ENCODE data around the gene ADK.
A peak's percentile ranks its signal among the peaks of the same experiment; 100 is the strongest.

Gene ADK

GRCh38 chr10:74640134-74640921 lies 489.3 kb downstream of the ADK start:
- Histone ChIP-seq H3K9ac (ENCODE audit: low read depth, low read length) (peak overlapping the region; percentile 15; the same call in 1 of the 2 replicates), H3K4me1 (ENCODE audit: control insufficient read depth, insufficient read depth, low read length) (peaks cover 10% of the 10 kb centered on the region), H3K9me3 (ENCODE audit: control insufficient read depth, insufficient read depth, low read length) (0 out of 2 replicates have a peak, but pooled peaks cover 3% of the 10 kb centered on the region), H3K36me3 (ENCODE audit: control insufficient read depth, insufficient read depth, low read length) (no peaks in the 10 kb centered on the region), H3K27ac (ENCODE audit: low read depth, low read length) (peak overlapping the region; percentile 64), H3K27me3 (ENCODE audit: control insufficient read depth, insufficient read depth, low read length) (no peaks in the 10 kb centered on the region), H3K4me3 (ENCODE audit: low read depth, low read length) (no peak overlapping the region)

- peaks cover 23% of the 10 kb centered on the region for H3K4me1 ChIP-seq (ENCODE audit: control insufficient read depth, insufficient read depth, low read length)
- H3K27me3 ChIP-seq (ENCODE audit: control insufficient read depth, insufficient read depth, low read length): no peaks in the 10 kb centered on the region
- H3K9me3 ChIP-seq (ENCODE audit: control insufficient read depth, insufficient read depth, low read length): 0 out of 2 replicates have a peak, but pooled peaks cover 3% of the 10 kb centered on the region
- H3K4me3 ChIP-seq (ENCODE audit: low read depth, low read length): no peak overlapping the region
- H3K9ac ChIP-seq (ENCODE audit: low read depth, low read length): no peak overlapping the region
- no peak overlapping the region for H3K27ac ChIP-seq (ENCODE audit: low read depth, low read length)
- no peaks in the 10 kb centered on the region for H3K36me3 ChIP-seq (ENCODE audit: control insufficient read depth, insufficient read depth, low read length)
Observed at GRCh38 chr10:74641659-74642058, 490.6 kb downstream of the ADK start.

GRCh38 chr10:74642901-74643595 lies 492.0 kb downstream of the ADK start:
- 0 out of 2 replicates have a peak, but pooled peaks cover 3% of the 10 kb centered on the region for H3K9me3 ChIP-seq (ENCODE audit: control insufficient read depth, insufficient read depth, low read length)
- no peaks in the 10 kb centered on the region for H3K27me3 ChIP-seq (ENCODE audit: control insufficient read depth, insufficient read depth, low read length)
- H3K36me3 ChIP-seq (ENCODE audit: control insufficient read depth, insufficient read depth, low read length): no peaks in the 10 kb centered on the region
- no peak overlapping the region for H3K27ac ChIP-seq (ENCODE audit: low read depth, low read length)
- no peak overlapping the region for H3K4me3 ChIP-seq (ENCODE audit: low read depth, low read length)
- no peak overlapping the region for H3K9ac ChIP-seq (ENCODE audit: low read depth, low read length)
- peaks cover 23% of the 10 kb centered on the region for H3K4me1 ChIP-seq (ENCODE audit: control insufficient read depth, insufficient read depth, low read length)

- H3K9me3 ChIP-seq (ENCODE audit: control insufficient read depth, insufficient read depth, low read length): 0 out of 2 replicates have a peak, but pooled peaks cover 3% of the 10 kb centered on the region
- no peak overlapping the region for H3K9ac ChIP-seq (ENCODE audit: low read depth, low read length)
- no peak overlapping the region for H3K4me3 ChIP-seq (ENCODE audit: low read depth, low read length)
- H3K27me3 ChIP-seq (ENCODE audit: control insufficient read depth, insufficient read depth, low read length): no peaks in the 10 kb centered on the region
- H3K27ac ChIP-seq (ENCODE audit: low read depth, low read length): no peak overlapping the region
- peaks cover 23% of the 10 kb centered on the region for H3K4me1 ChIP-seq (ENCODE audit: control insufficient read depth, insufficient read depth, low read length)
- no peaks in the 10 kb centered on the region for H3K36me3 ChIP-seq (ENCODE audit: control insufficient read depth, insufficient read depth, low read length)
Observed at GRCh38 chr10:74643596-74643975, 492.6 kb downstream of the ADK start.

- no peak overlapping the region for H3K4me3 ChIP-seq (ENCODE audit: low read depth, low read length)
- H3K4me1 ChIP-seq (ENCODE audit: control insufficient read depth, insufficient read depth, low read length): peaks cover 23% of the 10 kb centered on the region
- H3K27me3 ChIP-seq (ENCODE audit: control insufficient read depth, insufficient read depth, low read length): no peaks in the 10 kb centered on the region
- no peak overlapping the region for H3K9ac ChIP-seq (ENCODE audit: low read depth, low read length)
- H3K9me3 ChIP-seq (ENCODE audit: control insufficient read depth, insufficient read depth, low read length): 0 out of 2 replicates have a peak, but pooled peaks cover 3% of the 10 kb centered on the region
- H3K36me3 ChIP-seq (ENCODE audit: control insufficient read depth, insufficient read depth, low read length): no peaks in the 10 kb centered on the region
- no peak overlapping the region for H3K27ac ChIP-seq (ENCODE audit: low read depth, low read length)
Observed at GRCh38 chr10:74644738-74645137, 493.7 kb downstream of the ADK start.

GRCh38 chr10:74645692-74646091 lies 494.7 kb downstream of the ADK start:
- Histone ChIP-seq H3K9me3 (ENCODE audit: control insufficient read depth, insufficient read depth, low read length) (0 out of 2 replicates have a peak, but pooled peaks cover 3% of the 10 kb centered on the region), H3K4me3 (ENCODE audit: low read depth, low read length) (no peak overlapping the region), H3K27ac (ENCODE audit: low read depth, low read length) (no peak overlapping the region), H3K9ac (ENCODE audit: low read depth, low read length) (no peak overlapping the region), H3K36me3 (ENCODE audit: control insufficient read depth, insufficient read depth, low read length) (no peaks in the 10 kb centered on the region), H3K4me1 (ENCODE audit: control insufficient read depth, insufficient read depth, low read length) (peaks cover 13% of the 10 kb centered on the region), H3K27me3 (ENCODE audit: control insufficient read depth, insufficient read depth, low read length) (no peaks in the 10 kb centered on the region)

- Histone ChIP-seq H3K4me3 (ENCODE audit: low read depth, low read length) (no peak overlapping the region), H3K9me3 (ENCODE audit: control insufficient read depth, insufficient read depth, low read length) (no peaks in the 10 kb centered on the region), H3K27me3 (ENCODE audit: control insufficient read depth, insufficient read depth, low read length) (no peaks in the 10 kb centered on the region), H3K36me3 (ENCODE audit: control insufficient read depth, insufficient read depth, low read length) (no peaks in the 10 kb centered on the region), H3K9ac (ENCODE audit: low read depth, low read length) (no peak overlapping the region), H3K27ac (ENCODE audit: low read depth, low read length) (no peak overlapping the region), H3K4me1 (ENCODE audit: control insufficient read depth, insufficient read depth, low read length) (peaks cover 11% of the 10 kb centered on the region)
Observed at GRCh38 chr10:74650613-74651012, 499.6 kb downstream of the ADK start.

GRCh38 chr10:74651565-74651964 lies 500.5 kb downstream of the ADK start:
- Histone ChIP-seq H3K36me3 (ENCODE audit: control insufficient read depth, insufficient read depth, low read length) (no peaks in the 10 kb centered on the region), H3K27me3 (ENCODE audit: control insufficient read depth, insufficient read depth, low read length) (no peaks in the 10 kb centered on the region), H3K9ac (ENCODE audit: low read depth, low read length) (no peak overlapping the region), H3K4me3 (ENCODE audit: low read depth, low read length) (no peak overlapping the region), H3K27ac (ENCODE audit: low read depth, low read length) (no peak overlapping the region), H3K9me3 (ENCODE audit: control insufficient read depth, insufficient read depth, low read length) (no peaks in the 10 kb centered on the region), H3K4me1 (ENCODE audit: control insufficient read depth, insufficient read depth, low read length) (peaks cover 1% of the 10 kb centered on the region)

GRCh38 chr10:74652664-74653063 lies 501.6 kb downstream of the ADK start:
- H3K36me3 ChIP-seq (ENCODE audit: control insufficient read depth, insufficient read depth, low read length): no peaks in the 10 kb centered on the region
- H3K4me3 ChIP-seq (ENCODE audit: low read depth, low read length): no peak overlapping the region
- H3K27ac ChIP-seq (ENCODE audit: low read depth, low read length): no peak overlapping the region
- H3K9me3 ChIP-seq (ENCODE audit: control insufficient read depth, insufficient read depth, low read length): no peaks in the 10 kb centered on the region
- H3K4me1 ChIP-seq (ENCODE audit: control insufficient read depth, insufficient read depth, low read length): no peaks in the 10 kb centered on the region
- H3K9ac ChIP-seq (ENCODE audit: low read depth, low read length): no peak overlapping the region
- H3K27me3 ChIP-seq (ENCODE audit: control insufficient read depth, insufficient read depth, low read length): no peaks in the 10 kb centered on the region

- Histone ChIP-seq H3K27me3 (ENCODE audit: control insufficient read depth, insufficient read depth, low read length) (no peaks in the 10 kb centered on the region), H3K9ac (ENCODE audit: low read depth, low read length) (no peak overlapping the region), H3K4me1 (ENCODE audit: control insufficient read depth, insufficient read depth, low read length) (no peaks in the 10 kb centered on the region)
Observed at GRCh38 chr10:74658511-74658910, 507.5 kb downstream of the ADK start.

GRCh38 chr10:74662635-74663034 lies 511.6 kb downstream of the ADK start:
- H3K9ac ChIP-seq (ENCODE audit: low read depth, low read length): no peak overlapping the region
- H3K27ac ChIP-seq (ENCODE audit: low read depth, low read length): no peak overlapping the region
- no peaks in the 10 kb centered on the region for H3K4me1 ChIP-seq (ENCODE audit: control insufficient read depth, insufficient read depth, low read length)
- H3K4me3 ChIP-seq (ENCODE audit: low read depth, low read length): no peak overlapping the region
- H3K9me3 ChIP-seq (ENCODE audit: control insufficient read depth, insufficient read depth, low read length): no peaks in the 10 kb centered on the region
- H3K36me3 ChIP-seq (ENCODE audit: control insufficient read depth, insufficient read depth, low read length): no peaks in the 10 kb centered on the region
- no peaks in the 10 kb centered on the region for H3K27me3 ChIP-seq (ENCODE audit: control insufficient read depth, insufficient read depth, low read length)

More at GRCh38 chr10:74658511-74658910, 507.5 kb downstream of the ADK start:
- no peaks in the 10 kb centered on the region for H3K9me3 ChIP-seq (ENCODE audit: control insufficient read depth, insufficient read depth, low read length)
- H3K27ac ChIP-seq (ENCODE audit: low read depth, low read length): no peak overlapping the region
- H3K4me3 ChIP-seq (ENCODE audit: low read depth, low read length): no peak overlapping the region
- H3K36me3 ChIP-seq (ENCODE audit: control insufficient read depth, insufficient read depth, low read length): no peaks in the 10 kb centered on the region
